Measurements from ENCODE around the gene FABP6. TPM values are rescaled to one million over a fixed set of nuclear protein-coding genes. Genes with fewer than 3 reads are reported as not detected.

The FABP6 gene
- not detected for total RNA-seq (2013)
- polyA plus RNA-seq (not detected), polyA minus RNA-seq (not detected in 2 replicates), total RNA-seq (0 to 0.75 (median 0) reads per million in 11 experiments)

GRCh38 chr5:160229190-160229742, at the start of gene FABP6:
Gene FABP6, plus strand, starts transcription at chr5:160229506. Its CDS starts 52 bp downstream, at chr5:160229558.
- no peaks in the 10 kb centered on the region for H3K36me3 ChIP-seq (replicated peaks in 1 of 2; ENCODE audit: control insufficient read depth in 1 of 2, insufficient read depth in 2 of 2, low read length in 2 of 2)
- no peak within 1 kb of the TSS for H3K4me3 Mint-ChIP-seq
- no peak within 1 kb of the TSS for H2AFZ ChIP-seq (ENCODE audit: insufficient read depth, low read depth, low read length, poor library complexity, severe bottlenecking)
- no peaks in the 10 kb centered on the region for H3K27me3 ChIP-seq (ENCODE audit: control insufficient read depth in 2 of 2, insufficient read depth in 2 of 2, low read length in 2 of 2)
- H3K36me3 Mint-ChIP-seq, result no peaks in the 10 kb centered on the region
- peak within 1 kb of the TSS in 2 of 7 donors; percentile 53 to 68 for H3K27ac Mint-ChIP-seq
- H3K4me2 ChIP-seq (replicated peaks; ENCODE audit: extremely low read depth, low read length, poor library complexity, severe bottlenecking), result no peak within 1 kb of the TSS
- intact Hi-C loops (cut with micrococcal nuclease), result no loop called here
- H3K4me1 ChIP-seq (ENCODE audit: control insufficient read depth in 1 of 2, insufficient read depth in 2 of 2, low read length in 2 of 2), result no peaks in the 10 kb centered on the region
- no peak within 1 kb of the TSS for H3K27ac ChIP-seq (ENCODE audit: low read depth in 1 of 2, low read length in 2 of 2)
- H3K79me2 ChIP-seq (ENCODE audit: insufficient read depth, low read length), result no peaks in the 10 kb centered on the region
- peaks cover 5% of the 10 kb centered on the region for H3K4me1 Mint-ChIP-seq
- DNase-seq, result peak in 1 of 3 donors; percentile 15
- no peak within 1 kb of the TSS for H3K4me3 ChIP-seq (replicated peaks in 1 of 3; ENCODE audit: low read depth in 2 of 3, low read length in 3 of 3)
- no peaks in the 10 kb centered on the region for H3K9me3 ChIP-seq (replicated peaks in 1 of 2; ENCODE audit: control insufficient read depth in 1 of 2, insufficient read depth in 1 of 2, low read length in 2 of 2)
- peaks cover 0 to 6% (median 0%) of the 10 kb centered on the region in 3 donors for H3K27me3 Mint-ChIP-seq (ENCODE audit: low read depth in 3 of 3)
- no peak within 1 kb of the TSS for H3K9ac ChIP-seq (ENCODE audit: insufficient read depth, low read length, poor library complexity, severe bottlenecking)
- 93% methylated on average over 2 of the region's 7 CpGs for WGBS (ENCODE audit: insufficient coverage)
- H3K9me3 Mint-ChIP-seq, result peaks cover 0 to 2% (median 0%) of the 10 kb centered on the region in 7 donors
- TF ChIP-seq, protein P1, sequence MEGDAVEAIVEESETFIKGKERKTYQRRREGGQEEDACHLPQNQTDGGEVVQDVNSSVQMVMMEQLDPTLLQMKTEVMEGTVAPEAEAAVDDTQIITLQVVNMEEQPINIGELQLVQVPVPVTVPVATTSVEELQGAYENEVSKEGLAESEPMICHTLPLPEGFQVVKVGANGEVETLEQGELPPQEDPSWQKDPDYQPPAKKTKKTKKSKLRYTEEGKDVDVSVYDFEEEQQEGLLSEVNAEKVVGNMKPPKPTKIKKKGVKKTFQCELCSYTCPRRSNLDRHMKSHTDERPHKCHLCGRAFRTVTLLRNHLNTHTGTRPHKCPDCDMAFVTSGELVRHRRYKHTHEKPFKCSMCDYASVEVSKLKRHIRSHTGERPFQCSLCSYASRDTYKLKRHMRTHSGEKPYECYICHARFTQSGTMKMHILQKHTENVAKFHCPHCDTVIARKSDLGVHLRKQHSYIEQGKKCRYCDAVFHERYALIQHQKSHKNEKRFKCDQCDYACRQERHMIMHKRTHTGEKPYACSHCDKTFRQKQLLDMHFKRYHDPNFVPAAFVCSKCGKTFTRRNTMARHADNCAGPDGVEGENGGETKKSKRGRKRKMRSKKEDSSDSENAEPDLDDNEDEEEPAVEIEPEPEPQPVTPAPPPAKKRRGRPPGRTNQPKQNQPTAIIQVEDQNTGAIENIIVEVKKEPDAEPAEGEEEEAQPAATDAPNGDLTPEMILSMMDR (IDR thresholded peaks at IDR 0.05), result no peak
- H4K20me1 ChIP-seq (ENCODE audit: insufficient read depth, low read length), result no peaks in the 10 kb centered on the region

- no peak overlapping the region for H3K4me3 ChIP-seq (replicated peaks in 1 of 3; ENCODE audit: low read depth in 2 of 3, low read length in 3 of 3)
- no peaks in the 10 kb centered on the region for H3K79me2 ChIP-seq (ENCODE audit: insufficient read depth, low read length)
- no peaks in the 10 kb centered on the region for H3K36me3 Mint-ChIP-seq
- H3K4me1 Mint-ChIP-seq, result peaks cover 8% of the 10 kb centered on the region
- peaks cover 9% of the 10 kb centered on the region in 2 donors for H3K4me1 ChIP-seq (ENCODE audit: control insufficient read depth in 1 of 2, insufficient read depth in 2 of 2, low read length in 2 of 2)
- no peak overlapping the region for H3K9ac ChIP-seq (ENCODE audit: insufficient read depth, low read length, poor library complexity, severe bottlenecking)
- H3K27me3 Mint-ChIP-seq (ENCODE audit: low read depth in 3 of 3), result peaks cover 4 to 7% (median 6%) of the 10 kb centered on the region in 3 donors
- no peaks in the 10 kb centered on the region for H3K36me3 ChIP-seq (replicated peaks in 1 of 2; ENCODE audit: control insufficient read depth in 1 of 2, insufficient read depth in 2 of 2, low read length in 2 of 2)
- no peak for DNase-seq
- no peaks in the 10 kb centered on the region for H3K9me3 ChIP-seq (replicated peaks in 1 of 2; ENCODE audit: control insufficient read depth in 1 of 2, insufficient read depth in 1 of 2, low read length in 2 of 2)
- WGBS (ENCODE audit: insufficient coverage), result no CpG with 5 or more reads among the region's 3 CpGs
- no peak overlapping the region for H3K4me2 ChIP-seq (replicated peaks; ENCODE audit: extremely low read depth, low read length, poor library complexity, severe bottlenecking)
- intact Hi-C loops (cut with micrococcal nuclease), result no loop called here
- no peaks in the 10 kb centered on the region for H3K27me3 ChIP-seq (ENCODE audit: control insufficient read depth in 2 of 2, insufficient read depth in 2 of 2, low read length in 2 of 2)
- no peak overlapping the region for H3K27ac Mint-ChIP-seq
- TF ChIP-seq, protein P1 (IDR thresholded peaks at IDR 0.05), result no peak
- H4K20me1 ChIP-seq (ENCODE audit: insufficient read depth, low read length), result no peaks in the 10 kb centered on the region
- H2AFZ ChIP-seq (ENCODE audit: insufficient read depth, low read depth, low read length, poor library complexity, severe bottlenecking), result no peak overlapping the region
- H3K9me3 Mint-ChIP-seq, result no peaks in the 10 kb centered on the region
- no peak overlapping the region for H3K4me3 Mint-ChIP-seq
- no peak overlapping the region for H3K27ac ChIP-seq (ENCODE audit: low read depth in 1 of 2, low read length in 2 of 2)
Observed at GRCh38 chr5:160180931-160181330, 48.4 kb upstream of the FABP6 start.
